IMR-90 (cell line): ENCODE measurements around the gene TUBGCP2. TPM values are rescaled to one million over a fixed set of nuclear protein-coding genes. Genes with fewer than 3 reads are reported as not detected.

Source experiments
- ATAC-seq: fragments of 200-7000 bp; cut with Tn5 transposase; 2 replicates; pipeline ENCODE4 v1.9.1; 2020; ENCODE audit warnings: low read depth, mild to moderate bottlenecking, moderate library complexity
- BruUV-seq: library from RNA; stranded (reverse); fragments of 400-500 nt; replicated peaks from 2 replicates; lab custom pipeline; 2021; lab: Mats Ljungman, UMichigan
- CTCF ChIA-PET: fragments of 300-600 bp; formaldehyde crosslinking; extraction: SDS; loops from one replicate; lab custom pipeline; 2021; ENCODE audit warnings: antibody characterized with exemption; lab: Yijun Ruan, JAX
- POLR2A ChIA-PET: fragments of 300-600 bp; sonication (Branson Sonifier 250); formaldehyde crosslinking; loops from one replicate; lab custom pipeline; 2022; ENCODE audit warnings: antibody characterized with exemption; ENCODE audit not compliant: unreplicated experiment; lab: Charles Lee
- DNase-seq: peaks from one replicate; pipeline ENCODE4 v3.0.0; 2013
- H2AFZ ChIP-seq: replicated peaks from 2 replicates; pipeline ENCODE3; 2013; ENCODE audit warnings: low read length, mild to moderate bottlenecking; ENCODE audit not compliant: poor library complexity
- H2AK5ac ChIP-seq: 2 replicates; pipeline ENCODE4 v1.6.1; 2013; ENCODE audit warnings: low read depth, low read length, inconsistent platforms
- H2AK9ac ChIP-seq: replicated peaks from 2 replicates; pipeline ENCODE3; 2013; ENCODE audit warnings: mild to moderate bottlenecking, low read depth, low read length, moderate library complexity; ENCODE audit not compliant: poor library complexity
- H2BK120ac ChIP-seq: 2 replicates; pipeline ENCODE4 v1.6.1; 2013; ENCODE audit warnings: low read depth, low read length, inconsistent platforms
- H2BK15ac ChIP-seq: 3 replicates; pipeline ENCODE4 v1.6.1; 2013; ENCODE audit warnings: low read depth, low read length, inconsistent platforms
- H2BK20ac ChIP-seq: 2 replicates; pipeline ENCODE4 v1.6.1; 2013; ENCODE audit warnings: low read depth, mild to moderate bottlenecking, inconsistent platforms, low read length, moderate library complexity
- H2BK5ac ChIP-seq: 2 replicates; pipeline ENCODE4 v1.6.1; 2013; ENCODE audit warnings: mild to moderate bottlenecking, low read depth, low read length, inconsistent platforms; ENCODE audit not compliant: poor library complexity, severe bottlenecking
- H3K14ac ChIP-seq: replicated peaks from 2 replicates; pipeline ENCODE4 v1.6.1; 2013; ENCODE audit warnings: low read depth, low read length, inconsistent platforms
- H3K18ac ChIP-seq: 2 replicates; pipeline ENCODE4 v1.6.1; 2013; ENCODE audit warnings: low read depth, low read length, control low read depth
- H3K23ac ChIP-seq: 2 replicates; pipeline ENCODE4 v1.6.1; 2013; ENCODE audit warnings: low read depth, low read length, inconsistent platforms
- H3K27ac ChIP-seq: 2 replicates; pipeline ENCODE4 v1.5.1; 2013; ENCODE audit warnings: mild to moderate bottlenecking, control low read depth, low read length; ENCODE audit not compliant: insufficient read depth
- H3K27me3 ChIP-seq: 2 replicates; pipeline ENCODE4 v1.6.1; 2013; ENCODE audit warnings: low read length; ENCODE audit not compliant: control insufficient read depth, insufficient read depth
- H3K36me3 ChIP-seq: 2 replicates; pipeline ENCODE4 v1.6.1; 2013; ENCODE audit warnings: low read length, mixed read lengths; ENCODE audit not compliant: control insufficient read depth, insufficient read depth
- H3K4ac ChIP-seq: 2 replicates; pipeline ENCODE4 v1.6.1; 2013; ENCODE audit warnings: low read depth, low read length, inconsistent platforms
- H3K4me1 ChIP-seq: 2 replicates; pipeline ENCODE4 v1.6.1; 2013; ENCODE audit warnings: low read length, mixed read lengths; ENCODE audit not compliant: control insufficient read depth, insufficient read depth
- H3K4me2 ChIP-seq: 2 replicates; pipeline ENCODE4 v1.6.1; 2013; ENCODE audit warnings: low read depth, mild to moderate bottlenecking, control low read depth, low read length, moderate library complexity
- H3K4me3 ChIP-seq: 2 replicates; pipeline ENCODE4 v1.5.1; 2013; ENCODE audit warnings: low read depth, mild to moderate bottlenecking, control low read depth, low read length, moderate library complexity; ENCODE audit not compliant: insufficient read depth
- H3K56ac ChIP-seq: 2 replicates; pipeline ENCODE4 v1.6.1; 2013; ENCODE audit warnings: low read length, inconsistent platforms; ENCODE audit not compliant: insufficient read depth; ENCODE audit errors: extremely low read depth
- H3K79me1 ChIP-seq, 2 experiments: 2 replicates each; pipeline ENCODE4 v1.6.1; 2013; ENCODE audit warnings: low read length in 2 of 2, inconsistent platforms in 1 of 2, low read depth in 1 of 2
- H3K9ac ChIP-seq: 2 replicates; pipeline ENCODE4 v1.6.1; 2013; ENCODE audit warnings: low read depth, low read length, control low read depth
- H3K9me1 ChIP-seq: 2 replicates; pipeline ENCODE4 v1.6.1; 2013; ENCODE audit warnings: low read length, inconsistent platforms; ENCODE audit not compliant: insufficient read depth
- H3K9me3 ChIP-seq: 2 replicates; pipeline ENCODE4 v1.6.1; 2013; ENCODE audit warnings: low read length; ENCODE audit not compliant: control insufficient read depth, insufficient read depth
- H4K20me1 ChIP-seq: 2 replicates; pipeline ENCODE4 v1.6.1; 2013; ENCODE audit warnings: low read length, inconsistent platforms; ENCODE audit not compliant: insufficient read depth
- H4K5ac ChIP-seq: 2 replicates; pipeline ENCODE4 v1.6.1; 2013; ENCODE audit warnings: mild to moderate bottlenecking, low read depth, low read length, control low read depth
- H4K8ac ChIP-seq, 2 experiments: 2 replicates each; pipeline ENCODE4 v1.6.1; 2013; ENCODE audit warnings: low read depth in 2 of 2, low read length in 2 of 2, control low read depth in 1 of 2, inconsistent platforms in 1 of 2
- H4K91ac ChIP-seq: 2 replicates; pipeline ENCODE4 v1.6.1; 2013; ENCODE audit warnings: low read depth, low read length, inconsistent platforms; ENCODE audit not compliant: insufficient read depth
- MAZ ChIP-seq: IDR thresholded peaks from 2 replicates; pipeline ENCODE4 v1.6.1; 2012; ENCODE audit warnings: low read depth, mild to moderate bottlenecking, low read length, improper control_type of control experiment, moderate library complexity, borderline replicate concordance
- WGBS, 2 experiments: methylation state at CpG; one replicate each; pipeline versions ENCODE4 v1.1.5 to v1.1.7; 2013; ENCODE audit warnings: missing lambda C conversion rate in 2 of 2; ENCODE audit not compliant: insufficient read length in 1 of 2; ENCODE audit errors: extremely low coverage in 2 of 2; 5-methylcytosine and 5-hydroxymethylcytosine counted together
- dilution Hi-C: fragments of 300-500 bp; cut with HindIII; formaldehyde crosslinking; loops from one replicate; pipeline ENCODE4 v1.14.3; 2018; ENCODE audit warnings: low sequenced_read_pairs; ENCODE audit not compliant: unreplicated experiment
- in situ Hi-C: fragments of 300-500 bp; cut with MboI; formaldehyde crosslinking; loops from 3 replicates; pipeline ENCODE4 v1.14.3; 2019; ENCODE audit warnings: low sequenced_read_pairs, inconsistent platforms, mixed read lengths
- intact Hi-C: fragments of 100-400 bp; cut with micrococcal nuclease; formaldehyde crosslinking; loops from 2 replicates; pipeline ENCODE4 v1.10.0; 2022
- polyA plus RNA-seq, 3 experiments: library from polyadenylated mRNA; depleted of rRNA; stranded (reverse); fragments of >200 nt; gene quantifications; 2 replicates each; pipeline ENCODE4 v1.2.3, GENCODE V29; 2012; ENCODE audit warnings: low replicate concordance in 1 of 3
- total RNA-seq: library from RNA; depleted of rRNA; stranded (reverse); fragments of >200 nt; gene quantifications from 2 replicates; pipeline ENCODE4 v1.2.3, GENCODE V29; 2012

TUBGCP2 gene
- total and polyA plus RNA-seq, 2 of the 4 experiments (the other 2 are of a cell fraction) = 48.1 to 72.6 TPM

GRCh38 chr10:133339708-133340380 lies 31.2 kb upstream of the TUBGCP2 start:
- BruUV-seq = no TSS peak
- Histone ChIP-seq H2BK120ac (no peak overlapping the region), H2AFZ (peak overlapping the region; percentile 58), H4K20me1 (no peaks in the 10 kb centered on the region), H3K36me3 (no peaks in the 10 kb centered on the region), H2AK9ac (no peak overlapping the region), H2BK20ac (no peak overlapping the region), H3K4me2 (no peak overlapping the region), H4K5ac (no peak overlapping the region), H3K4me1 (peaks cover 3% of the 10 kb centered on the region; the same call in 1 of the 2 replicates), H3K9ac (no peak overlapping the region), H3K79me1 (no peaks in the 10 kb centered on the region), H4K8ac (no peak overlapping the region), H3K9me3 (no peaks in the 10 kb centered on the region), H3K18ac (no peak overlapping the region), H3K56ac (no peak overlapping the region), H3K14ac (no peak overlapping the region), H2BK15ac (no peak overlapping the region), H3K4me3 (no peak overlapping the region), H3K23ac (no peak overlapping the region), H2BK5ac (no peak overlapping the region), H3K27me3 (peaks cover 39% of the 10 kb centered on the region), H3K4ac (no peak overlapping the region), H4K91ac (no peak overlapping the region), H3K27ac (no peak overlapping the region), H2AK5ac (no peak overlapping the region), H3K9me1 (no peaks in the 10 kb centered on the region)
- 77% methylated on average over 5 of the region's 13 CpGs; no CpG with 5 or more reads in 1 of the 2 experiments for WGBS, 2 experiments
- ATAC-seq = no peak
- dilution Hi-C loops = no loop called here
- ChIA-PET CTCF (no interaction called here), POLR2A (no interaction called here)
- TF ChIP-seq MAZ = no peak
- DNase-seq = no peak
- in situ Hi-C loops = no loop called here
- intact Hi-C loops = no loop called here
